ENCODE measurements around the gene AGER.
"Not testable (repeated sequence)": the region's sequence is repeated elsewhere in the genome, so short reads cannot be mapped to it uniquely, and the experiment has no call there.

AGER gene

DNA sequence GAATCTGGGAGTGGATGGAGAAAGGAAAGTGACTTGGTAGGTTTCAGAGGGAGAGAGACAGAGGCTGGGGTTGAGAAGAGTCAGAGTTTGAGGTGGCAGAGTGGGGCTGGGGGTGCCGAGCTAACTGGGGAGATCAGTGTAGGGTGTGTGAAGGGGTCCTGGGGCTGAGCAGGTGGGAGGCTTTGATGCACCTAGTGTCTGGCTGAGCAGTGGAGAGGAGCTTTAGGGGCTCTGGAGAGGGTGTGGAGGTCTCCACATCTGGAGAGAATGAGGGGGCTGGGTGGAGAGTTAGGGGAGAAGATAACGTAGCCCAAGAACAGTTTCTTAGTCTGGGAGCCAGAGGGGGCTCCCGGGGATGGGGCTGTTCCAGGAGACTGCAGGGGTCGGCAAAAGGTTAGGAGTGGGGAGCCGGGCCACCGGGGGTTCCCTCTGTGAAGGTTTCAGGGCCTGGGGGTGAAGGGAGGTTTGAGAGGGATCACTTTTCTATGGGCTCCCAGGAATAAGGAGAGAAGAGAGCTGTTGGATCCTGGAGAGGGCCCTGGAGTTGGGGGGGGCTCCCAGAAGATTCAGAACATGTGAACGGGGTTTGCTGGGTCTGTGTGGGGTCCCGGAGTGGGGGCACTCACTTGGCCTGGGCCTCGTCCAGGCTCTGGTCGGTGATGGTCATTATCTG, 5.2 kb upstream of the AGER start:
- no peak for DNase-seq (ENCODE audit: low read depth)
- TF ChIP-seq, protein P1, sequence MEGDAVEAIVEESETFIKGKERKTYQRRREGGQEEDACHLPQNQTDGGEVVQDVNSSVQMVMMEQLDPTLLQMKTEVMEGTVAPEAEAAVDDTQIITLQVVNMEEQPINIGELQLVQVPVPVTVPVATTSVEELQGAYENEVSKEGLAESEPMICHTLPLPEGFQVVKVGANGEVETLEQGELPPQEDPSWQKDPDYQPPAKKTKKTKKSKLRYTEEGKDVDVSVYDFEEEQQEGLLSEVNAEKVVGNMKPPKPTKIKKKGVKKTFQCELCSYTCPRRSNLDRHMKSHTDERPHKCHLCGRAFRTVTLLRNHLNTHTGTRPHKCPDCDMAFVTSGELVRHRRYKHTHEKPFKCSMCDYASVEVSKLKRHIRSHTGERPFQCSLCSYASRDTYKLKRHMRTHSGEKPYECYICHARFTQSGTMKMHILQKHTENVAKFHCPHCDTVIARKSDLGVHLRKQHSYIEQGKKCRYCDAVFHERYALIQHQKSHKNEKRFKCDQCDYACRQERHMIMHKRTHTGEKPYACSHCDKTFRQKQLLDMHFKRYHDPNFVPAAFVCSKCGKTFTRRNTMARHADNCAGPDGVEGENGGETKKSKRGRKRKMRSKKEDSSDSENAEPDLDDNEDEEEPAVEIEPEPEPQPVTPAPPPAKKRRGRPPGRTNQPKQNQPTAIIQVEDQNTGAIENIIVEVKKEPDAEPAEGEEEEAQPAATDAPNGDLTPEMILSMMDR (conservative IDR thresholded peaks at IDR 0.05; ENCODE audit: low read depth, low read length), result no peak
- peak overlapping the region; percentile 68 for H3K4me3 ChIP-seq (ENCODE audit: low read depth, low read length)

DNA sequence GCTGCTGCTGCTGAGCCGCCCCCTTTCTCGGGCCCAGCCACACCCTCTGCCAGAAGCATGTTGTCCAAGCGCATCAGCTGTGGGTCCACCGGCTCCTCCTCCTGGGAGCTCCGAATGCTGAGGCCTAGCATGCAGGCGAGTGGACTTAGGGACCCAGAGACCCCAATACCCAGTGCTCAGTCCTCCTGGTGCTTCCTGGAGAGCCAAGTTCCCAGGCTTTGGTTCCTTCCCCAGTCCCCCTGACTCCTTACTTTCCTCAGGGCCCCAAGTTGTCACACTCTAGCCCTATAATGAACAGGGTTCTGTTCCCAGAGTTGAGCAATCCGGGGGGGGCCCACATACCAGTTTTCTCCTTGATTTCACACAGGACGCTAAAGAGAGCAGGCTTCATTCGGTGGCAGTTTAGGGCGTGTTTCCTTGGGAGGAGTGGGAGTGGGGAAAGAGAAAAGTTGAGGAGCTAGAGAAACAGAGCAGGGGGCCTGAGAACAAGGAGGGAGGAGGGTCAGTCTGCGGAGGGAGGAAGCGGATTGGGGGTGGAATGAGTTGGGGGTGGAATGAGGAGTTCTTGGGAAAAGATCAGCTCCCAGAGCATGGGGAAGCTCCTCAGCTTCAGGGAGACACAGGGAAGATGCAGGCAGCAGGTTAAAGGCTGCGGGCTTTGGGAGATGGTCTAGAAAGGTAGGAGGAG, 4.5 kb upstream of the AGER start:
- H3K4me3 ChIP-seq (ENCODE audit: low read depth, low read length), result peak overlapping the region; percentile 68
- TF ChIP-seq, protein P1 (conservative IDR thresholded peaks at IDR 0.05; ENCODE audit: low read depth, low read length), result no peak
- no peak for DNase-seq (ENCODE audit: low read depth)

DNA sequence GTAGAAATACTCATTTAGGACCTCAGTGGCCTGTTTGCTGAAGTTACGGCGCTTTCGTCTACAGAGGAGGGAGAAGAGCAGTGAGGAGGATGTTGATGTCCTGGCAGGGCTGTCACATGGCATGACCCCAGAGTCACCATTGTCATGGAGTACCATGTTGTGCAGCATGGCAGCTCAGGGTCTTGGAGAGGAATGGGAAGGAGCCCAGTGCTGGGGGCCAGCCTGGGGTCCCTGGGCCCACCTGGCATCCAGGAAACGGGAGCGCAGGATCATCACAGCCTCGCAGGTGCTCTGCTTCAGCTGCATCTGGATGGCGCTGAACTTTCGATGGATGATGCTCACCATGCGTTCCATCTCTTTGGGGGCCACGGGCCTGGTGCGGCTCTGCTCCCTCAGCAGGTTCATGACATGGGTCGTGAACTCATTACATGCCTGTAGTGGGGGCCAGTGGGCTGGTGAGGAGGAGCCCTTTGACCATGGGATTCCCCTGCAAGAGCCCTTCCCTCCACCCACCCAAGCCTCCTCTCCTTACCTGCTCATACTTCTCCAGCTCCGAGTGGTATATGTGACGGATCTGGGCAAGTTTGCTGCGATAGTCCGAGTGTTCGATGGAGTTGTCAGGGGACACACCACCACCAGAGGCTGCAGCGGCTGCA, 3.8 kb upstream of the AGER start:
- not testable (repeated sequence) for DNase-seq (ENCODE audit: low read depth)
- H3K4me3 ChIP-seq (ENCODE audit: low read depth, low read length), result peak overlapping the region; percentile 68

DNA sequence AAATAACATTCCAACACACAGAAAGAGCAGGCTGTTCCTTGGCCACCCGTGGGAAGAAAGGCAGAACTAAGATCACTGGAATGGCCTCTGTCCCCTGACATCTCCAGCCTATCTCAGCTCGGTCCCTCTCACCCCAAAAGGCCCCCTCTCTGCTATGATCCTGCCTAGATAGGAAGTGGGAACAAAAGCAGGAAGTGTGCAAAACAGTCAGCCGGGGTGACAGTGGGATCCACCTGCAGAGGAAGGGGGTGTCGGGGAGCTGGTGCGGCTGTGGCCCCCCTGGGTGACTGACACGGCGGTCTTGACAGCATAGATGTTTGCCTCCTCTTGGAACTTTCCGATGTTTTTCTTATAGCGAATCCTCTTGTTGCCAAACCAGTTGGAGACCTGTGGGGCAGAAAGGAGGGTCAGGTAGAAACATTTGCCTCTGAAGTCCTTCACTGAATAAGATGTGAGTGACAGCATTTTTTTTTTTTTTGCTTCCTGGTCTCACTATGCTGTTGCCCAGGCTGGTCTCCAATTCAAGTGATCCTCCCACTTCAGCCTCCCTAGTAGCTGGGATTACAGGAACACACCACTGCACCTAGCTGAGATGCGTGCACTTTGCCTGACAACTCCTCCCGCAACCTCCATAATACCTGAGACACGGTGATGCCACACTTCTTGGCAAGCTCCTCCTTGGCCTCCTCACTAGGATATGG, 3.1 kb upstream of the AGER start:
- TF ChIP-seq, protein P1 (conservative IDR thresholded peaks at IDR 0.05; ENCODE audit: low read depth, low read length), result no peak
- DNase-seq (ENCODE audit: low read depth), result no peak
- no peak overlapping the region for H3K4me3 ChIP-seq (ENCODE audit: low read depth, low read length)

DNA sequence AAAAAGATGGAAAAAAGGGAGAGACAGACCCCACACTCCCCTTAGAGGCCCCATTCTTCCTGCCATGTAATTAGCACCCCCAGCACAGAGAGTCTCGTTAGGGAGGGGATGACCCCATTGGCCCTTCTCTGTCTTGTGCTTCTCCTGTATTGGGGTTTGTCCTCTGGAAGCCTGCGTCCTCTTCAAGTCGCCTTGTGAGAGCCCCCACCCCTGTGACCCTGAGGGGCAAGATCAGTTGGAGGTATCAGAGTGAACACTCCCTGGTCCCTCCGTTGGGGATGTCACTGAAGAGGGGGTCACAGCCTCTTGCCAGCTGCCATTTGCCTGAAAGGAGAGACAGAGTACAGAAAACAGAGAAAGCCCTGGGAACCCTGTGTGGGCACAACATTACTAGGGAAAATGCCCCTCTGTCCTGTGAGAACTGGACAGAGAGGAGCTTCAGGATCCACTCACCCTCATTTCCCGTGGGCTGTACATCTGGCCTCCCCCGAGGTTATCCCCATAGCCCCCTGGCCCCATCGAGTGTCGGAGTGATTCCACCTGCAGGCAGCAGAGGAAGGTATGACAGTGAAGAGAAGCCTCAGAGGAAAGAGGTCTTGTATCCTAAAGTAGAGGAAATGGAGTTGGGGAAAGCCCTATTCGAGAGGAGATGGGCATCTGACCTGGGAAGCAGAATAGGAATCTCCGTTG, 2.2 kb upstream of the AGER start:
- DNase-seq (ENCODE audit: low read depth); H3K4me3 ChIP-seq (ENCODE audit: low read depth, low read length): not testable (repeated sequence)

DNA sequence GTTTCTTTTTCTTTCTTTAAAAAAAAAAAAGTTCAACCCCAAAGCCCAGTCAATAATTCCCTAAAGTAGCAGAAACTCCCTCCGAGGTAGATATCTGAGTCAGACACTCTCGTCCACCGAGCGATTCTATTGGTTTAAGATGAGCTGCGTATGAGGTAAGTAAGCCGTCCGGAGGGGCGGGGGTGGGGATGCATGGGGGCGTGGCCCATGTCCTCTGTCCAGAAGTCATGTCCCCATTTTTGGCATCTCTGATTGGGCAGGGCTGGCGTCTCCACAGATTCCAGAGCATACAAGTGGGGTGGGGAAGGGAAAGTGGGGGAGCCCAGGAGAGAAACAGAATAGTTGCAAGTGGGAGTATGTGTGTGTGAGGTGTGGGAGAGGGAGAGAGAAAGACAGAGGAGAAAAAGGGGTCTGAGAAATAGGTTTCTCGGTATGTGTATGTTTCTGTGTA, 1.7 kb upstream of the AGER start:
- H3K4me3 ChIP-seq (ENCODE audit: low read depth, low read length), result not testable (repeated sequence)
- peak; percentile 91 for DNase-seq (ENCODE audit: low read depth)

DNA sequence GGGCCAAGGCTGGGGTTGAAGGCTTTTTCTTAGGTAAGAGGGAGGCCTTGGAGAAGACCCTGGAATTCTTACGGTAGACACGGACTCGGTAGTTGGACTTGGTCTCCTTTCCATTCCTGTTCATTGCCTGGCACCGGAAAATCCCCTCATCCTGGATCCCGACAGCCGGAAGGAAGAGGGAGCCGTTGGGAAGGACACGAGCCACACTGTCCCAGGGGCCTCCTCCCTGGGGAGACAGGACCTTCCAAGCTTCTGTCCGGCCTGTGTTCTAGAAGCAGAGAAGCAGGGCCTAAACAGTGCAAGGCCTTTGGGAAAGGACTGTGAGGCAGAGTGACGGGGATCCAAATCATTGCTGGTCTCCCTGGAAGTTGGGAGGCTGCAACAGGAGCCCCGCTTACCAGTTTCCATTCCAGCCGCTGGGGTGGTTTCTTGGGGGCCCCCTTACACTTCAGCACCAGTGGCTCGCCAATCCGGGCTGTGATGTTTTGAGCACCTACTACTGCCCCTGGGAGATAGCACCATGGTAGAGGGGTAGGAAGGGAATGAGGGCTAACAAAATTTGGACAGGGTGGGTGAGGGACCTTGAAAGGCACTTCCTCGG, 470 bp downstream of the AGER start:
- no peak overlapping the region for H3K4me3 ChIP-seq (ENCODE audit: low read depth, low read length)
- DNase-seq (ENCODE audit: low read depth), result no peak
- TF ChIP-seq, protein P1 (conservative IDR thresholded peaks at IDR 0.05; ENCODE audit: low read depth, low read length), result no peak

DNA sequence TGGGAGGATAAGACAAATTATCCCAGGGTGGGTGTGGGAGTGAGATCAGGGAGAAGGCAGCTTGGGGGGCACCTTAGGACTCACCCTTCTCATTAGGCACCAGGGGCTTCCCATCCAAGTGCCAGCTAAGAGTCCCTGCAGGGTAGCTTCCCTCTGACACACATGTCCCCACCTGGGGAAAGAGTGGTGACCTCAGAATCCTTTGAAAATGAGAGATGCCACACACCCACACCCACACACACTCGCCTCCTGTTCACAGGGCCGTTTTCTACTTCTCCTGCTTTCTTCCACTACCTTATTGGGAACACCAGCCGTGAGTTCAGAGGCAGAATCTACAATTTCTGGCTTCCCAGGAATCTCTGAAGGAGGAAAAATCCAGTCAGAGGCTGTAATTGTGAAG, 1.0 kb downstream of the AGER start:
- no peak overlapping the region for H3K4me3 ChIP-seq (ENCODE audit: low read depth, low read length)
- DNase-seq (ENCODE audit: low read depth), result no peak
- TF ChIP-seq, protein P1 (conservative IDR thresholded peaks at IDR 0.05; ENCODE audit: low read depth, low read length), result no peak

All from choroid plexus epithelial cell (primary cell).